ENCODE data around the gene RBP3. TPM values are rescaled to one million over a fixed set of nuclear protein-coding genes. Genes with fewer than 3 reads are reported as not detected.

RBP3 gene
- not detected for polyA plus RNA-seq

GRCh38 chr10:47348138-47348651, at the start of gene RBP3:
Gene RBP3 (plus strand): TSS chr10:47348363. CDS start chr10:47348485, 122 bp downstream.
- H3K36me3 Mint-ChIP-seq: no peaks in the 10 kb centered on the region

DNA sequence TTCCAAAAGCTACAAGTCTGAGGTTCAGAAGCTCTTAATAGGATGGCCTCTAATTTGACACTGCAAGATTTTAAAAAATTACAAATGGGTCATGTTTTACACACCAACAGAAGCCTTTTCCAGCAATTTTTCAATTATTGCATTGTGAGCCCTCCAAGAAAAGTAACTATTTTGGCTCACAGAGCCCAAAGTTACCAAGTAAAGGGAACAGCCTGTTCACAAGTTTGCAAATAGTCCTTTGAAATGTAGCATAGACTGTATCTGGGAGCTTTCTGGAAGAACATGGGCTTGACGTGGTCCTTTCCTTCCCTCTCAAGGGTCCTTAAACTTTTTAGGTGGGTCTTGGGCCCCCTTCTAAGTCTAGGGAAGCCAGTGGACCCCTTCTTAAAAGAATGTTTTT, 49.4 kb upstream of the RBP3 start:
- Mint-ChIP-seq H3K9me3 (peaks cover 0 to 2% (median 0%) of the 10 kb centered on the region in 3 donors), H3K27me3 (peaks cover 16% of the 10 kb centered on the region), H3K36me3 (no peaks in the 10 kb centered on the region), H3K4me3 (no peak overlapping the region), H3K4me1 (peaks cover 0 to 4% (median 3%) of the 10 kb centered on the region in 3 donors), H3K27ac (no peak overlapping the region)

More at GRCh38 chr10:47348138-47348651, at the start of gene RBP3:
- Mint-ChIP-seq H3K4me1 (no peaks in the 10 kb centered on the region), H3K4me3 (no peak within 1 kb of the TSS), H3K27ac (no peak within 1 kb of the TSS), H3K27me3 (no peaks in the 10 kb centered on the region), H3K9me3 (no peaks in the 10 kb centered on the region)

DNA sequence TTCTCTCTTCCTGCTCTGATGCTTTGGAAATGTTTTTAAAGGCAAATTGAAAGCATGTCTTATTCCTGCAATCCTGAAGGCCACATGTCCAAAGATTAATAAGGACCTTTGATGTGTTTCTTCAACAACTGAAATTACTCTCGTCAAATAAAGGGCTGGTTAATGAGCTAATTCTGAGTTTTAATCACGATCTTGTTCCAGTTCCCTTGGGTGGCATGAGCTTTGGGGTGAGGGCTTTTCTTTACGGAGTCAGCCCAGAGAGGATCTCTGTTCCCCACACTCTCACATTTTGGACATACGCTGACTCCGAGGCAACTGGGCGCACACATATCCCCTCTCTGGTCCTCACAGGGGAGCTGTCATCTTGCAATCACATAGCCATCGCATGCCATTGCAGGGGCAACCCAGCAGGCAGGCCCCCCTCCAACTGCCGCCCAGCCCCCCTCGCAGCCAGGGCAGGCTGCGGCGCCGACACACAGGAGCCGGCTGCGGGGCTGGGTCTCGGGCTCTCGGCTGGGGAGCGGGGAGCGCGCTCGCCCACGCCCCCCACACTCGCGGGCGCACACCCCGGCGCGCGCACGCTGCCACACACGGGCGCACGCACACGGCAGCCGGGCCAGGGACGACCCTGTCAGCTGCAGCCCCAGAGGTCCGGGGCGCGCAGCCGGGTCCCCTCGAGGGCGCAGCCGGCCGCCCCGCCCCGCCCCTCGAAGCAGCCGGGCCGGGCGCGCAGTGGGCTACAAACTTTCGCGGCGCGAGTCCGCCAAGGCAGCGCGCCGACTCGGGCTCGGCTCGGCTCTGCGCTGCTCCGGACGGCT, 48.3 kb upstream of the RBP3 start, which contains the start of gene GDF10:
Gene GDF10 (plus strand): TSS at position 587 of the 818 bp plus-strand sequence. CDS start 455 bp downstream, outside the sequence.
- peaks cover 16% of the 10 kb centered on the region for H3K27me3 Mint-ChIP-seq
- peaks cover 0 to 4% (median 3%) of the 10 kb centered on the region in 3 donors for H3K4me1 Mint-ChIP-seq
- no peak within 1 kb of the TSS for H3K27ac Mint-ChIP-seq
- peak within 1 kb of the TSS in 3 of 4 donors; percentile 50 to 79 (median 72) for H3K4me3 Mint-ChIP-seq
- H3K36me3 Mint-ChIP-seq: no peaks in the 10 kb centered on the region
- peaks cover 0 to 2% (median 0%) of the 10 kb centered on the region in 3 donors for H3K9me3 Mint-ChIP-seq

- Mint-ChIP-seq H3K9me3 (peaks cover 0 to 2% (median 0%) of the 10 kb centered on the region in 3 donors), H3K27me3 (peaks cover 15% of the 10 kb centered on the region), H3K4me3 (no peak overlapping the region)
Observed at GRCh38 chr10:47300429-47300931, 47.7 kb upstream of the RBP3 start.

DNA sequence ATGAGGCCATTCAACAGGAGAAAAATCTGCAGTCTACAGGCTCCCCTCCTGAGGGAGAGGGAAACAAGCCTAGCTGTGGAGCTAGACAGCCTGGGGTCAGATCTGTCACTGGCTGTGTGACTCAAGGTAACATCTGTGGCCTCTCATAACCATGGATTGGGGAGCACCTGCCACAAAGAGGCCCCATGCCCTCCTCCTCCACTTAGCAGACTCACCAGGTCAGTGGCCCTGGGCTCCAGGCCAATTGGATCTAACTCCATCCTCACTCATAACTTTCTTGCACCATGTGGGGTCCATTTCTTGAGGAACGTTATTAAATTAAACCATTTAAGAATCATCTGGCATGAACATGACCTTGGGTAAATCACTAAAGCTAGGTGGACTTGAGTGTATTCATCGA, 46.3 kb upstream of the RBP3 start:
- H3K27me3 Mint-ChIP-seq: peaks cover 14% of the 10 kb centered on the region
- peaks cover 0 to 2% (median 0%) of the 10 kb centered on the region in 3 donors for H3K9me3 Mint-ChIP-seq
- H3K4me3 Mint-ChIP-seq: no peak overlapping the region
- peaks cover 0 to 4% (median 3%) of the 10 kb centered on the region in 3 donors for H3K4me1 Mint-ChIP-seq
- H3K27ac Mint-ChIP-seq: no peak overlapping the region
- H3K36me3 Mint-ChIP-seq: no peaks in the 10 kb centered on the region

More at GRCh38 chr10:47300429-47300931, 47.7 kb upstream of the RBP3 start:
- no peaks in the 10 kb centered on the region for H3K36me3 Mint-ChIP-seq
- no peak overlapping the region for H3K27ac Mint-ChIP-seq
- H3K4me1 Mint-ChIP-seq: peaks cover 0 to 4% (median 3%) of the 10 kb centered on the region in 3 donors

- H3K4me1 Mint-ChIP-seq: peaks cover 0 to 4% (median 3%) of the 10 kb centered on the region in 3 donors
- no peak overlapping the region for H3K27ac Mint-ChIP-seq
- H3K4me3 Mint-ChIP-seq: no peak overlapping the region
- no peaks in the 10 kb centered on the region for H3K36me3 Mint-ChIP-seq
- peaks cover 10% of the 10 kb centered on the region for H3K27me3 Mint-ChIP-seq
- peaks cover 0 to 2% (median 0%) of the 10 kb centered on the region in 3 donors for H3K9me3 Mint-ChIP-seq
Observed at GRCh38 chr10:47303105-47303504, 45.1 kb upstream of the RBP3 start.

- Mint-ChIP-seq H3K36me3 (no peaks in the 10 kb centered on the region), H3K4me3 (no peak overlapping the region), H3K4me1 (peaks cover 0 to 4% (median 3%) of the 10 kb centered on the region in 3 donors), H3K27me3 (peaks cover 10% of the 10 kb centered on the region), H3K9me3 (peaks cover 0 to 2% (median 0%) of the 10 kb centered on the region in 3 donors), H3K27ac (no peak overlapping the region)
Observed at GRCh38 chr10:47303866-47304265, 44.3 kb upstream of the RBP3 start.

GRCh38 chr10:47305566-47305965, 42.6 kb upstream of the RBP3 start:
- H3K4me1 Mint-ChIP-seq: peaks cover 0 to 3% (median 2%) of the 10 kb centered on the region in 3 donors
- no peak overlapping the region for H3K4me3 Mint-ChIP-seq
- peaks cover 0 to 2% (median 0%) of the 10 kb centered on the region in 3 donors for H3K9me3 Mint-ChIP-seq
- H3K27me3 Mint-ChIP-seq: peaks cover 6% of the 10 kb centered on the region
- H3K36me3 Mint-ChIP-seq: no peaks in the 10 kb centered on the region
- H3K27ac Mint-ChIP-seq: no peak overlapping the region

- peaks cover 0 to 2% (median 0%) of the 10 kb centered on the region in 3 donors for H3K4me1 Mint-ChIP-seq
- peaks cover 0 to 2% (median 0%) of the 10 kb centered on the region in 3 donors for H3K9me3 Mint-ChIP-seq
- H3K4me3 Mint-ChIP-seq: no peak overlapping the region
- H3K27ac Mint-ChIP-seq: no peak overlapping the region
- peaks cover 3% of the 10 kb centered on the region for H3K27me3 Mint-ChIP-seq
- H3K36me3 Mint-ChIP-seq: no peaks in the 10 kb centered on the region
Observed at GRCh38 chr10:47306387-47307210, 41.6 kb upstream of the RBP3 start.

DNA sequence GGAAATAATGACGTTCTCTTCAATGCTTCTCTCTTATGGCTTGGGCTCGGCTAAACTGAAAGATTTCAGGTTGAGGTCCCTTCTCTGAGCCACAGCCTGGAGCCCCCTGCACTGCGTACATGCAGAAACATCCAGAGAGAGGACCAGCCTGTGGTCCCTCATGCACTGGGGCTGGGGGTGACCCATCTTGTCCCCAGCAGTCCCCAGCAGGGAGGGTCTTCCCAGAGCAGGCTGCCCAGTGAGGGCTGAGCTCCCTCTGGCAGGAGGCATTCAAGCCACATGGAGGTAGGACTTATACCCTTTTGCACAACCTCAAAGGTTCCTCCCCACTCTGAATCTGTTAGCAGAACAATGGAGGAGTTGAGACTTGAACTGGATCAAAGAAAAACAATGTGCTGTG, 40.8 kb upstream of the RBP3 start:
- H3K4me3 Mint-ChIP-seq: no peak overlapping the region
- no peaks in the 10 kb centered on the region for H3K36me3 Mint-ChIP-seq
- H3K27ac Mint-ChIP-seq: no peak overlapping the region
- peaks cover 3% of the 10 kb centered on the region for H3K27me3 Mint-ChIP-seq
- H3K4me1 Mint-ChIP-seq: peaks cover 0 to 2% (median 0%) of the 10 kb centered on the region in 3 donors
- no peaks in the 10 kb centered on the region for H3K9me3 Mint-ChIP-seq

DNA sequence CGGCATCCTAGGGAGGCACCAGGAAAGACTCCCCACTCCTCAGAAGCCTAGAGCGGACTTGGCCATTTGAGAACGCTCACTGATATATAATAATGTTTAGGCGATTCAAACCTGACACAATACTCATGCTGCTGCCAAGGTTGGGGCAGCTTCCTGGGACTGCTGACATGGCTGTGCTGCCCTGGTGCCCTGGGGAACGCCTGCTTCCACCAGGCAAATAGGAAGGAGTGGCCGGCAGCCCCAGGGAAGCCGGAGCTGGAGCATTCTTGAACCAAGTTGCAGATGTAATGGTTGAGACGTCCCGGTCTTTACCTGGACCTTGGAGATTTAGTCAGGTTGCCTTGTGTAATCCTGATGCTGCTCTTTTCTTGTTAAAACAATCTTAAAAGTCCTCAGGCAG, 39.4 kb upstream of the RBP3 start:
- H3K27ac Mint-ChIP-seq: no peak overlapping the region
- H3K27me3 Mint-ChIP-seq: peaks cover 3% of the 10 kb centered on the region
- no peaks in the 10 kb centered on the region for H3K36me3 Mint-ChIP-seq
- no peak overlapping the region for H3K4me3 Mint-ChIP-seq
- peaks cover 0 to 2% (median 0%) of the 10 kb centered on the region in 3 donors for H3K4me1 Mint-ChIP-seq
- H3K9me3 Mint-ChIP-seq: no peaks in the 10 kb centered on the region

- no peak overlapping the region for H3K27ac Mint-ChIP-seq
- H3K36me3 Mint-ChIP-seq: no peaks in the 10 kb centered on the region
- no peaks in the 10 kb centered on the region for H3K9me3 Mint-ChIP-seq
- peaks cover 3% of the 10 kb centered on the region for H3K27me3 Mint-ChIP-seq
- no peak overlapping the region for H3K4me3 Mint-ChIP-seq
- peaks cover 0 to 2% (median 0%) of the 10 kb centered on the region in 3 donors for H3K4me1 Mint-ChIP-seq
Observed at GRCh38 chr10:47309408-47310089, 38.6 kb upstream of the RBP3 start.

DNA sequence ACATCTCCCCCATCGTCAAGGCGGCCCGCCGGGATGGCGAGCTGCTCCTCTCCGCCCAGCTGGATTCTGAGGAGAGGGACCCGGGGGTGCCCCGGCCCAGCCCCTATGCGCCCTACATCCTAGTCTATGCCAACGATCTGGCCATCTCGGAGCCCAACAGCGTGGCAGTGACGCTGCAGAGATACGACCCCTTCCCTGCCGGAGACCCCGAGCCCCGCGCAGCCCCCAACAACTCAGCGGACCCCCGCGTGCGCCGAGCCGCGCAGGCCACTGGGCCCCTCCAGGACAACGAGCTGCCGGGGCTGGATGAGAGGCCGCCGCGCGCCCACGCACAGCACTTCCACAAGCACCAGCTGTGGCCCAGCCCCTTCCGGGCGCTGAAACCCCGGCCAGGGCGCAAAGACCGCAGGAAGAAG, 38.1 kb upstream of the RBP3 start:
- no peaks in the 10 kb centered on the region for H3K36me3 Mint-ChIP-seq
- no peak overlapping the region for H3K4me3 Mint-ChIP-seq
- H3K27ac Mint-ChIP-seq: peak overlapping the region in 1 of 3 donors; percentile 73
- H3K27me3 Mint-ChIP-seq: peaks cover 3% of the 10 kb centered on the region
- no peaks in the 10 kb centered on the region for H3K9me3 Mint-ChIP-seq
- H3K4me1 Mint-ChIP-seq: peaks cover 0 to 2% (median 0%) of the 10 kb centered on the region in 3 donors

Data from IgD-negative memory B cell (primary cell).